Activated T-helper 17 cell treated with anti-CD3 and anti-CD28 coated beads, Interleukin-2, amount 50 U/mL, for 72 hours (primary cell): ENCODE measurements around the gene GMEB2. TPM values are rescaled to one million over a fixed set of nuclear protein-coding genes. Genes with fewer than 3 reads are reported as not detected.

Source experiments
- ATAC-seq: fragments of 150-1000 bp; cut with Tn5 transposase; replicated peaks from 2 replicates; pipeline ENCODE4 v1.10.0; 2021; ENCODE audit warnings: mild to moderate bottlenecking, moderate library complexity
- H3K27ac Mint-ChIP-seq: one replicate; pipeline ENCODE4 v1.8.0; 2022; ENCODE audit warnings: mixed read lengths
- H3K27me3 Mint-ChIP-seq: one replicate; pipeline ENCODE4 v1.8.0; 2022; ENCODE audit warnings: mixed read lengths
- H3K36me3 Mint-ChIP-seq: one replicate; pipeline ENCODE4 v1.8.0; 2022; ENCODE audit warnings: low read depth, mild to moderate bottlenecking, mixed read lengths
- H3K4me1 Mint-ChIP-seq: one replicate; pipeline ENCODE4 v1.8.0; 2022; ENCODE audit warnings: mixed read lengths
- H3K4me3 Mint-ChIP-seq: one replicate; pipeline ENCODE4 v1.8.0; 2022; ENCODE audit warnings: mild to moderate bottlenecking, mixed read lengths
- H3K9me3 Mint-ChIP-seq: one replicate; pipeline ENCODE4 v1.8.0; 2022; ENCODE audit warnings: mixed read lengths
- total RNA-seq, 2 donors: library from RNA; stranded (reverse); gene quantifications; one replicate each; pipeline ENCODE4 v1.2.3, GENCODE V29; 2022

Gene GMEB2
- total RNA-seq, 2 donors from 2014 or later = 11.5 to 19.6 TPM

- no peak overlapping the region for H3K27ac Mint-ChIP-seq
- ATAC-seq = no peak
- H3K4me3 Mint-ChIP-seq = no peak overlapping the region
- no peaks in the 10 kb centered on the region for H3K9me3 Mint-ChIP-seq
- H3K36me3 Mint-ChIP-seq = peaks cover 5% of the 10 kb centered on the region
- H3K4me1 Mint-ChIP-seq = peaks cover 7% of the 10 kb centered on the region
- no peaks in the 10 kb centered on the region for H3K27me3 Mint-ChIP-seq
Measured at GRCh38 chr20:63556873-63557478, 69.9 kb downstream of the GMEB2 start.

GRCh38 chr20:63555661-63556381 is 71.1 kb downstream of the GMEB2 start:
- no peak overlapping the region for H3K4me3 Mint-ChIP-seq
- peaks cover 5% of the 10 kb centered on the region for H3K36me3 Mint-ChIP-seq
- H3K4me1 Mint-ChIP-seq = peaks cover 7% of the 10 kb centered on the region
- H3K9me3 Mint-ChIP-seq = no peaks in the 10 kb centered on the region
- H3K27me3 Mint-ChIP-seq = no peaks in the 10 kb centered on the region
- no peak overlapping the region for H3K27ac Mint-ChIP-seq
- no peak for ATAC-seq

- peaks cover 7% of the 10 kb centered on the region for H3K4me1 Mint-ChIP-seq
- H3K27me3 Mint-ChIP-seq = peaks cover under 1% of the 10 kb centered on the region
- no peaks in the 10 kb centered on the region for H3K36me3 Mint-ChIP-seq
- H3K9me3 Mint-ChIP-seq = no peaks in the 10 kb centered on the region
- peak overlapping the region; percentile 56 for H3K4me3 Mint-ChIP-seq
- H3K27ac Mint-ChIP-seq = no peak overlapping the region
- ATAC-seq = no peak
Measured at GRCh38 chr20:63554361-63555278, 72.3 kb downstream of the GMEB2 start.

DNA sequence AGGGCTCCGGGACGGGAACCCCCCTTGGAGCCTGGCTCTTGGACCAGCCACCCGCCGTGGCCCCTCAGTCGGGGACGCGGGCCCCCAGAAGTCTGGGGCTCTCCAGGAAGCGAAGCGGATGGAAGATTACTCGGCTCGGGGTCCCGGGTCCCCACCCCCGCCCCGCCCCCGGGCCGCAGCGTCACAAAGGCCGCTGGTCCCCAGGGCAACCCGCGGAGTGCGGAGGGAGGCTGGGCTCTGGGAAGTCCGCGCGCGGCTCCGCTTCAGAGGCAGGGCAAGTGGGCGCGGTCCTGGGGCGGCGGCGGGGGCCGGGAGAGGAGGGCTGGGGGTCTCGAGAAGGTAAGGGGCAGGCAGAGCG is 73.0 kb downstream of the GMEB2 start, which contains the start of gene FNDC11:
TSS of gene FNDC11 (plus strand) at position 227 of the 358 bp plus-strand sequence. CDS start 1,505 bp downstream, outside the sequence.
- H3K36me3 Mint-ChIP-seq = no peaks in the 10 kb centered on the region
- H3K4me3 Mint-ChIP-seq = peak within 1 kb of the TSS; percentile 56
- H3K27ac Mint-ChIP-seq = peak within 1 kb of the TSS; percentile 20
- ATAC-seq = peak; percentile 37
- H3K9me3 Mint-ChIP-seq = no peaks in the 10 kb centered on the region
- peaks cover 7% of the 10 kb centered on the region for H3K4me1 Mint-ChIP-seq
- peaks cover 4% of the 10 kb centered on the region for H3K27me3 Mint-ChIP-seq

GRCh38 chr20:63553251-63553932 is 73.5 kb downstream of the GMEB2 start:
- no peaks in the 10 kb centered on the region for H3K9me3 Mint-ChIP-seq
- H3K27ac Mint-ChIP-seq = peak overlapping the region; percentile 20
- H3K27me3 Mint-ChIP-seq = peaks cover 4% of the 10 kb centered on the region
- H3K4me3 Mint-ChIP-seq = peak overlapping the region; percentile 56
- peak; percentile 72 for ATAC-seq
- peaks cover 7% of the 10 kb centered on the region for H3K4me1 Mint-ChIP-seq
- H3K36me3 Mint-ChIP-seq = no peaks in the 10 kb centered on the region

- Mint-ChIP-seq H3K9me3 (no peaks in the 10 kb centered on the region), H3K4me1 (peaks cover 7% of the 10 kb centered on the region), H3K4me3 (peak overlapping the region; percentile 56), H3K27ac (peak overlapping the region; percentile 20), H3K27me3 (peaks cover 4% of the 10 kb centered on the region), H3K36me3 (no peaks in the 10 kb centered on the region)
- peak; percentile 28 for ATAC-seq
Measured at GRCh38 chr20:63552481-63553249, 74.2 kb downstream of the GMEB2 start.

- Mint-ChIP-seq H3K36me3 (no peaks in the 10 kb centered on the region), H3K27me3 (peaks cover 4% of the 10 kb centered on the region), H3K27ac (no peak overlapping the region), H3K4me1 (peaks cover 7% of the 10 kb centered on the region), H3K4me3 (no peak overlapping the region), H3K9me3 (no peaks in the 10 kb centered on the region)
- no peak for ATAC-seq
Measured at GRCh38 chr20:63551068-63551467, 75.8 kb downstream of the GMEB2 start.

DNA sequence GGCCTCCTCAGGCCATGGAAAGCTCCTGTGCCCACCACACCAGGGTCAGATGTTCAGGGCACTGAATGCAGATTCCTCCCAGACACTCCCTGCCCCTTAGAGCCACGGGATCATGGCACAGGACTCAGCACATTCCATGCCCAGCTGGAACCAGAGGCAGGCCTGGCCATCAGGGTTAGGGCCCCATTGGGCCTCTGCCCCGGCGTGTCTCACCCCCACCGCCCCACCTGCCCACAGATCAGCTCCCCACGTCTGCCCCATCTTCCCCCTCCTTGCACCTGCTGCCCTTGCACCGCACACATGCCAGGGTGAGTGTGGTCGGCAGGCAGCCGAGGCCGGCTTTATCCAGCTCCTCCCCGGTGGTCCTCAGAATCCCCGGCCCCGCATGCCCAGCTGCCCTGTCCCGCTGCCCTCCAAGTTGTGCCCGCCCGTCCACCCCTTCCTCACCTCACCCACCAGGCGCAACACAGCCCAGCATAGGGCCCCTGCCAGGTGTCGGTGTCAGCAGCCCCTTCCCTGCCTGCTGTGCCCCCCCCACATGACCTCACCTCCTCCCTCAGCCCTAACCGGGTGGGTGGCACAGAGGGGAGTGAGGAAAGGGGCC is 77.1 kb downstream of the GMEB2 start:
- Mint-ChIP-seq H3K27ac (no peak overlapping the region), H3K9me3 (no peaks in the 10 kb centered on the region), H3K36me3 (no peaks in the 10 kb centered on the region), H3K4me3 (no peak overlapping the region), H3K27me3 (peaks cover 4% of the 10 kb centered on the region), H3K4me1 (peaks cover 7% of the 10 kb centered on the region)
- no peak for ATAC-seq

GRCh38 chr20:63549019-63549418 is 77.9 kb downstream of the GMEB2 start:
- H3K4me3 Mint-ChIP-seq = no peak overlapping the region
- H3K27me3 Mint-ChIP-seq = peaks cover 4% of the 10 kb centered on the region
- no peak for ATAC-seq
- H3K36me3 Mint-ChIP-seq = no peaks in the 10 kb centered on the region
- peaks cover 7% of the 10 kb centered on the region for H3K4me1 Mint-ChIP-seq
- H3K9me3 Mint-ChIP-seq = no peaks in the 10 kb centered on the region
- no peak overlapping the region for H3K27ac Mint-ChIP-seq

DNA sequence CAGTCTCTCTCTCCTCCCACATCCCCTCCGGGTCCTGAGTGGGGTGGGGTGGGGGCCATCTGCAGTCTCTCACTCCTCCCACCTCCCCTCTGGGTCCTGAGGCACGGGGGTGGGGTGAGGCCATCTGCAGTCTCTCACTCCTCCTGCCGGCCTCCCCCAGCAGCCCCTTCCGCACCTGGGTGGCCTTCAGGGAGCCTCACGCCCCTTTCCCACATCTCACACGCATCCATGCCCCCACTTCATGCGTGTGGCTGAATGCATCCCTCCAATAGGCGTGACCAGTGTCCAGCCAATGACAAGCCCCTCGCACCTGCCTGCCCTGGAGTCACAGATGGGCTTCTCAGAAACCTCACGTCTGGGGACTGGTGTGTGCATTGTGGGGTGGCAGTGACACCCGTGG is 78.4 kb downstream of the GMEB2 start:
- Mint-ChIP-seq H3K27me3 (peaks cover 4% of the 10 kb centered on the region), H3K27ac (no peak overlapping the region), H3K36me3 (no peaks in the 10 kb centered on the region), H3K4me1 (peaks cover 11% of the 10 kb centered on the region), H3K4me3 (no peak overlapping the region), H3K9me3 (no peaks in the 10 kb centered on the region)
- no peak for ATAC-seq

DNA sequence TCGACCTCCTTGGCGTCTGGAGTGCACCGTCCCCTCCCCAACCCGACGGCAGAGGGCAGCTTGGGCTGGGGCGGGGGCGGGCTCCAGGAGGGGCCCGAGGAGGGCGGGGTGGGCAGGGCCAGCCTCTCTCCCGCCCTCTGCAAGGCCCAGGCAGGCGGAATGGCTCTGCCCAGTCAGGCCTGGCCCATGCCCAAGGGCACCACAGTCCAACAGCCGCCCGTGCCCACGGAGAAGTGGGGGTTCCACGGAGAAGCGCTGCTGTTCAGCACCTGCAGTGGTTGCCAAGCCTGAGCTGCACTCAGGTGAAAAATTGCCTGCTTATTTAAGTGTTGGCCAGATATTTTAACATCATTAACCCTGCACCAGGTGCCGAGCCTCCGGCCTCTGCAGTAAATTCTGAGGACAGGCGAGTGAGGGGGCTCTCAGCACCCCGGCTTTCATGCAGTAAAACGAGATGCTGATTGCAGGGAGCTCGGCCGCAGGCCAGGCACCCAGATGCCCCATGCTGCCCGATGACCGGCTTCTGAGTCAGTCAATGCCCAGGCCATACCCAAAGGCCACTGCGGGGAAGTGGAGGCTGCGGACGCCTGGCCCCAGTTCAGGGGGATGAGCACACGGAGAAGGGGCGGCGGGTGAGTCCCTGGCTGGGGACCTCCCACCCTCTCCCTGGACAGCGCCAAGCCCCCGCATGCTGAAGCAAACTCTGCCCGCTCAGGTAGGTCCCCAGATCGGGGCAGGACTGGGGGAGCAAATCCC is 79.0 kb downstream of the GMEB2 start, which contains the start of gene SRMS:
TSS of gene SRMS (minus strand) at position 25 of the 756 bp plus-strand sequence. CDS start 286 bp downstream, outside the sequence.
- Mint-ChIP-seq H3K9me3 (no peaks in the 10 kb centered on the region), H3K4me3 (no peak within 1 kb of the TSS)

DNA sequence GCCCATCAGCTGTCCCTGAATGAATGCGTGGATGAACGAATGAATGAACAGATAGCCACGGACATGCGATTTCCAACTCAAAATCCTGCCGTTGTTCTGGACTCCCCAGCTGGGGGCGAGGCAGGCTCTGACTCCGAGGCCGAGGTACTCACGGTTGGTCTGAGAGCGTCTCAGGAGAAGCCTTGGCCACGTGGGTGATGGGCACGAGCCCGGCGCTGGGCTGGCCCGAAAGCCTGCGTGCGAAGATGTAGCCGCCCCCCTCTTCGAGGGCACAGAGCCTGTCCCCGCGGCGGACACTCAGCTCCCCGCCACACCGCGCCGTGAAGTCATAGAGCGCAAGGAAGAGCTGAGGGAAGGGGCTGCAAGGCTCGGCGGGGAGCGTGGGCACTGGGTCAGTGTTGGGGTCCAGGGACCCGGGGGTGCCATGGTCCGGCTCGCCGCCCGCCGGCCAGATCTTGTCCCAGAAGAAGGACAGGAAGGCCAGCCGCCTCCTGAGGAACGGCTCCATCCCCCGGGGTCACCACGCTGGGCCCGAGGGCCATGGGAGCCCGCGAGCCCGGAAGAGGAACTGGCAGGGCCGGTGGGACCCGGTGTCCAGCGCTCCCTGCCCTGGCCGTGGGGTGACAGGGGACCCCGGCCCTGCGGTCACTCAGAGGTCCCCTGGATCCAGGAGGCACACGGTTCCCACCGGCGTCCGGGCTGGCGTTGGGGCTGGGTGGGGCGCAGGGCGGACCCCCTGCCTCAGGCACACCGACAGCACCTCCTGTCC is 79.8 kb downstream of the GMEB2 start:
- Mint-ChIP-seq H3K36me3 (no peaks in the 10 kb centered on the region), H3K4me1 (peaks cover 5% of the 10 kb centered on the region), H3K27me3 (peaks cover 4% of the 10 kb centered on the region), H3K27ac (no peak overlapping the region), H3K9me3 (no peaks in the 10 kb centered on the region), H3K4me3 (no peak overlapping the region)
- no peak for ATAC-seq

More for the DNA sequence above, 79.0 kb downstream of the GMEB2 start, which contains the start of gene SRMS:
- Mint-ChIP-seq H3K4me1 (peaks cover 10% of the 10 kb centered on the region), H3K27me3 (peaks cover 4% of the 10 kb centered on the region), H3K36me3 (no peaks in the 10 kb centered on the region), H3K27ac (no peak within 1 kb of the TSS)
- no peak for ATAC-seq
